ENCODE data around the gene OPA1.

- TF ChIP-seq CTCF (IDR thresholded peaks at IDR 0.05 in 8 of 11, conservative IDR thresholded peaks at IDR 0.05 in 3 of 11) (no peak), POLR2A (IDR thresholded peaks at IDR 0.05) (no peak)
Observed at GRCh38 chr3:193648542-193649076, 55.6 kb downstream of the OPA1 start.

Measured in spleen (tissue), 7 donors.